WERI-Rb-1 (cell line): ENCODE measurements around the gene HAL.

Experiments used
- DNase-seq: peaks from one replicate; pipeline ENCODE4 v3.0.0-alpha.2; 2020
- H3K27ac ChIP-seq: fragments of 250-450 bp; sonication (Bioruptor Pico); 2 replicates; pipeline ENCODE4 v1.5.1; 2020; ENCODE audit warnings: mild to moderate bottlenecking, moderate library complexity
- H3K27me3 ChIP-seq: fragments of 250-450 bp; sonication (Bioruptor Pico); 2 replicates; pipeline ENCODE4 v1.5.1; 2021; ENCODE audit warnings: mild to moderate bottlenecking, low read depth, moderate library complexity; ENCODE audit not compliant: insufficient read depth, severe bottlenecking
- H3K36me3 ChIP-seq: fragments of 250-450 bp; sonication (Bioruptor Pico); 2 replicates; pipeline ENCODE4 v1.5.1; 2020; ENCODE audit warnings: mild to moderate bottlenecking, moderate library complexity
- H3K4me3 ChIP-seq: 2 replicates; pipeline ENCODE4 v1.5.1; 2011; ENCODE audit warnings: low read depth, mild to moderate bottlenecking, control low read depth, low read length
- H3K9me3 ChIP-seq: fragments of 250-450 bp; sonication (Bioruptor Pico); 2 replicates; pipeline ENCODE4 v1.5.1; 2021; ENCODE audit warnings: mild to moderate bottlenecking, moderate library complexity; ENCODE audit not compliant: severe bottlenecking
- TF ChIP-seq, protein P1 (sequence below): IDR thresholded peaks from 2 replicates; pipeline ENCODE4 v1.5.1; 2011; ENCODE audit warnings: low read depth, mild to moderate bottlenecking, control low read depth, inconsistent platforms, low read length

The HAL gene

DNA sequence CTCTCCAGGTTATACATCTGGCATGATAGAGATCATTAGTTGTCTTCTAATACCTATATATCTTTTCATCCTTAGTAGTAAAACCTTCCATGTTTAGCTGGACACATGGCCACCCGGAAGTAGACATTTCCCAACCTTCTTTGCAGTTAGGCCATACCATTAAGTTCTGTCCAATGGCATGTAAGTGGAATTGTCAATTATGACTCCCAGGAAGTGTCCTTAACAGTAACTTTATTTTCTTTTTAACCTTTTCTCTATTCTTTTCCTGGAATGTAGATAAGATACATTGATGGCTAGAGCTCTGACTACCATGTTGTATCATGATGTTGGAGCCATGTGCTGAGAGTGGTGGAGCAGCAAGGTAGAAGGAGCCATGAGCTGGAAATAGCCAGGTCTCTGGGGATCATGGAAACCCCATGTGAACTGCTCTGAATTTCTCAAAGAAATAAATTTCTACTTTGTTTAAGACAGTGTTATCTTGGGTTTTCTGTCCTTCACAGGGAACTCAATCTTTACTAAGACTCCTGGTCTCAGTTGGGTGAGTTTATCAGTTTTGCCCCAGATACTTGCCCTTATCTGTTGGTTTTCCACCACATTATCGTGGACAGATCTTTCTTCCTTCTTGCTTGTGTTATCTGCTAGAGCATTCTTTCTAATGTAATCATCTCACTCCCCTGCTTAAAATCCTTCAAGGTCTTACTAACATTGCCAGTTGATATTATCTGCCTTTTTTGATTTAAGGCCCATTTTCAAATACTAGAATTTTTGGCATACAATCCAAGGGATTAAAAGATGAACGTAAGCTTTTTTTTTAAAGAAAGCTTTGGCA is 44.4 kb upstream of the HAL start:
- Histone ChIP-seq H3K4me3 (no peak overlapping the region), H3K27me3 (no peaks in the 10 kb centered on the region), H3K27ac (no peak overlapping the region), H3K9me3 (no peaks in the 10 kb centered on the region), H3K36me3 (no peaks in the 10 kb centered on the region)
- TF ChIP-seq, protein P1, sequence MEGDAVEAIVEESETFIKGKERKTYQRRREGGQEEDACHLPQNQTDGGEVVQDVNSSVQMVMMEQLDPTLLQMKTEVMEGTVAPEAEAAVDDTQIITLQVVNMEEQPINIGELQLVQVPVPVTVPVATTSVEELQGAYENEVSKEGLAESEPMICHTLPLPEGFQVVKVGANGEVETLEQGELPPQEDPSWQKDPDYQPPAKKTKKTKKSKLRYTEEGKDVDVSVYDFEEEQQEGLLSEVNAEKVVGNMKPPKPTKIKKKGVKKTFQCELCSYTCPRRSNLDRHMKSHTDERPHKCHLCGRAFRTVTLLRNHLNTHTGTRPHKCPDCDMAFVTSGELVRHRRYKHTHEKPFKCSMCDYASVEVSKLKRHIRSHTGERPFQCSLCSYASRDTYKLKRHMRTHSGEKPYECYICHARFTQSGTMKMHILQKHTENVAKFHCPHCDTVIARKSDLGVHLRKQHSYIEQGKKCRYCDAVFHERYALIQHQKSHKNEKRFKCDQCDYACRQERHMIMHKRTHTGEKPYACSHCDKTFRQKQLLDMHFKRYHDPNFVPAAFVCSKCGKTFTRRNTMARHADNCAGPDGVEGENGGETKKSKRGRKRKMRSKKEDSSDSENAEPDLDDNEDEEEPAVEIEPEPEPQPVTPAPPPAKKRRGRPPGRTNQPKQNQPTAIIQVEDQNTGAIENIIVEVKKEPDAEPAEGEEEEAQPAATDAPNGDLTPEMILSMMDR, result no peak
- DNase-seq, result no peak

DNA sequence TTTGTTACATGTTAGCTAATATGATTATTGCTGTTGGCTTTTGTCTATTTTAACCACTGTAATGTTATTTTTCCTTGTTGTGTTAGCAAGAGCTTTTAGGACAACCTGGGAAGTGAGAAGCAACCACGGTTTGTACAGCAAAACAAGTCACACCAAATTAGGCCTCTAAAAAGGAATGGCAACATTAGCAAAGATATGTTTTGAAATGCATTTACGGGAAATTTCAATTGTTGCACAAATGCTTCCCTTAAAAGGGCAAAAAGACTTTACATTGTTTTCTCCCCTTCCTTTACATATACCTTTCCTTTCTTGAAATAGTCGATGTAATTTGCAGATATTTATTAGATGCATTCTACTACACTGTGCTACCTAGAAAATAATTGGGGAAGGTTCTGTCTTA is 43.4 kb upstream of the HAL start:
- TF ChIP-seq, protein P1, result no peak

DNA sequence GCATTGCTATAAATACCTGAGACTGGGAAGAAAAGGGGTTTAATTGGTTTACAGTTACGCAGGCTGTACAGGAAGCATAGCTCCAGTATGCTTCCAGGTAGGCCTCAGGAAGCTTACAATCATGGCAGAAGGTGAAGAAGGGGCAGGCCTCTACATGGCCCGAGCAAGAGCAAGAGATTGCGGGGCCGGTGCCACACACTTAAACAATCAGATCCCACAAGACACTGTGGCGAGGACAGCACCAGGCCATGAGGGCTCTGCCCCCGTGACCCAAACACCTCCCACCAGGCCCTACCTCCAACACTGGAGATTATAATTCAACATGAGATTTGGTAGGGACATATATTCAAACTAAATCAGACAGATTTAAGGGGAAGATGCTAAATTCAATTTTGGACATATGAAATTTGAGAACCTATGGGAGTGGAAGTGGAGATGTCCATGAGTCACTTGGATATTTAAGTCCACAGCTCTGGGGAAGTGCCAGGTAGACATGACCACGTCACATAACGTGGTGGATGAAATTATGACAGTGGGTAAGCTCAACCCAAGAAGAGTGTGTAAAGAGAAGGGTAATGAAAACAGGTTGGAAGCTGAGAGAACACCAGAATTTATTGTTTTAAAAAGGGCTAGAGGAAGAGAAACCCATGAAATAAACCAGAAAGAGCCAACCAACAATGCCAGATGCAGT is 40.8 kb upstream of the HAL start:
- TF ChIP-seq, protein P1, result no peak
- H3K9me3 ChIP-seq, result no peaks in the 10 kb centered on the region
- no peak overlapping the region for H3K4me3 ChIP-seq
- DNase-seq, result no peak
- no peak overlapping the region for H3K27ac ChIP-seq
- H3K27me3 ChIP-seq, result no peaks in the 10 kb centered on the region
- H3K36me3 ChIP-seq, result no peaks in the 10 kb centered on the region

More for the DNA sequence above, 43.4 kb upstream of the HAL start:
- H3K27me3 ChIP-seq, result no peaks in the 10 kb centered on the region
- no peak overlapping the region for H3K4me3 ChIP-seq
- no peaks in the 10 kb centered on the region for H3K36me3 ChIP-seq
- H3K27ac ChIP-seq, result no peak overlapping the region
- DNase-seq, result no peak
- H3K9me3 ChIP-seq, result no peaks in the 10 kb centered on the region

DNA sequence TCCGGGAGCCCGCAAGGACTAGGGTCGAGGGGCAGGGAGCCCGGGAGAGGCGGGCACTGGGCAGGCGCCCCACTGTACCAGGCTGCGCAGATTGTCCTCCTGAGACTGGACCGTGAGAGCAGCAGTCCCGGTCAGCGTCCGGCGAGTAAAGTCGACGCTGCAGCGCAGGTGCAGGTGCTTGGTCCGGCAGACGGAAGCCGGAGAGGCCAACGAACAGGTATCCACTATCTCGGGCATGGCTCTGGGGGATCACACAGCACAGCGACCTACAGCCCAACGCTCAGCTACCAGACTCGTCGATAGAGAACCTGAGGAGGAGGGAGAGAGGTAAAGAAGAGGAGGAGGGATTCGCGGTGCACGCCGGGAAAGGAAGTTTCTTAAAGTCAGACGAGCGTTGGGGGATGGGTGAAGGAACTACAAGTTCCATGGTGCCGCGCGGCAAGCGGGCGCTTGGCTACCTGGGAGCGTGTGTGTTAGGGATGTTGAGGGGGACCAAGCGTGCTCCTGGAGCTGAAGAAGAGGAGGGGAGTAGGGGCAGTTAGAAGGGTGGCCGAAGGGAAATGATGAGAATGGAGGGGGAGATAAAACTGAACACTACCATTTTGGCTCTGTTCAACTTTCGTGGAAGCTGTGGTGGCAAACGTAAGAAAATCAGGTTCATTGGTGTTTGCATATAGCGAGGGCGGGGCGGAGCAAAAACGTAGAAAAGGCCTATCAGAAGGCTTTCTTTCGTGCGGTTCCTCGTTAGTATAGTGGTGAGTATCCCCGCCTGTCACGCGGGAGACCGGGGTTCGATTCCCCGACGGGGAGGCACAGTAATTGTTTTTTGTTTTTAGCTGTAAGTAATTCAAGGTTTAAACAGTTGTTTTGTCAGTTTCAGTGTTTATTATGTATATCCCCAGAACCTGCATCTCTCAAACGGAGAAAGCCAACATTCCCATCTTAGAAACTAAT is 39.4 kb upstream of the HAL start, which contains the start of gene LTA4H:
LTA4H (minus strand) TSS at position 305 of the 954 bp plus-strand sequence; CDS start at position 237, 68 bp downstream.
- Histone ChIP-seq H3K9me3 (no peaks in the 10 kb centered on the region), H3K27me3 (no peaks in the 10 kb centered on the region), H3K4me3 (peak within 1 kb of the TSS; percentile 71), H3K36me3 (no peaks in the 10 kb centered on the region), H3K27ac (peak within 1 kb of the TSS; percentile 70)
- DNase-seq, result peak; percentile 98
- TF ChIP-seq, protein P1, result no peak

DNA sequence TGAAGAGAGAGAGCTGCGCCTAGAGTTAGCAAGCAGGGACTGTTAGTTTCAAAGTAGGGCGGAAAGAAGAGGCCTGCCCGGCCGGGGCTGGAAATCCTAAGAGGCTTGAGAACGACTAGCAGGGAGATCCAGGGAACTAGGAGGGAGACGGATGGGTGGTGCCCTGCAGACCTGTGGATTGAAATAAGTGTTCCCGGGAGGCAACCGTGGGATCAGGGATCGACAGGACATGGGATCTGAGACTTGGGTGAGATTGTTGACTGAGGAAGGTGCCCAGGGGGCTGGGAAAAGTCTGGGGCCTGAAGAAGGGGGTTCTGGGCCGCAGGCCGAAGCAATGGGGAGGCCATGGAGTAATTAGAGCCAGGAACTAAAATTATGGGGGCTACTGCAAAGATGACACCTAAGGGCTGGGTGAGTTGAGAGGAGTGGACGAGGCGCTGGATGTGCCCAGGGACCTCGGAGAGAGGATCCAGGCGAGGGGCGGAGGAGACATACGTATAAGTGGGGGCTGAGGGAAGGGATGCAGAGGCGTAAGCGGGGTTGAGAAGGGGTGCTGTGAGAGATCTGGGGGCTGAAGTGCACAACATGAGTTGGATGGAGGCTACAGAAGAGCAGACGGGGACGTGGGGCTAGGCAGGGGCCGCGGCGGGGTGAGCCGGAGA is 38.6 kb upstream of the HAL start:
- DNase-seq, result peak; percentile 52
- TF ChIP-seq, protein P1, result no peak
- peak overlapping the region; percentile 71 for H3K4me3 ChIP-seq
- H3K27ac ChIP-seq, result peak overlapping the region; percentile 70
- no peaks in the 10 kb centered on the region for H3K9me3 ChIP-seq
- no peaks in the 10 kb centered on the region for H3K36me3 ChIP-seq
- no peaks in the 10 kb centered on the region for H3K27me3 ChIP-seq
